GM18520 (cell line): Measurements from ENCODE around the gene SAV1.

Source experiments
- ATAC-seq: cut with Tn5 transposase; IDR thresholded peaks from one replicate; pipeline ENCODE4 v1.9.1; 2021; ENCODE audit not compliant: unreplicated experiment

Gene SAV1

DNA sequence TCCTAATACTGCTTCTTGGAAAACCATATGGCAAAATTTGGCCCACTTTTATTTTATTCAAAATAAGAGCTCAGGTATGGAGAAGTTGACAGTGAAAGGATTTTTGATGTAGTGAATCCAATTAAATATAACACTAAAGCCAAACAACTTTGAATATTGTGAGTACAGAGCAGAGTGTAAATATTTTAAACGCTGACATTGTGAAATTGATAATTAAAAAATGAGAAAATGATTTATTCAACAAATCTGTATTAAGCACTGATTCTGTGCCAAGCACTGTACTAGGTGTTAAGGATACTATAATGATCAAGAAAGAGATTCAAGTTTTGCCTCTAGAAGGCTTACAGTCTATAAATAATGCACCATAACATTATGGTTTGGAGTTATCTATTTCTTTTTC lies 57.6 kb downstream of the SAV1 start:
- ATAC-seq = no peak

DNA sequence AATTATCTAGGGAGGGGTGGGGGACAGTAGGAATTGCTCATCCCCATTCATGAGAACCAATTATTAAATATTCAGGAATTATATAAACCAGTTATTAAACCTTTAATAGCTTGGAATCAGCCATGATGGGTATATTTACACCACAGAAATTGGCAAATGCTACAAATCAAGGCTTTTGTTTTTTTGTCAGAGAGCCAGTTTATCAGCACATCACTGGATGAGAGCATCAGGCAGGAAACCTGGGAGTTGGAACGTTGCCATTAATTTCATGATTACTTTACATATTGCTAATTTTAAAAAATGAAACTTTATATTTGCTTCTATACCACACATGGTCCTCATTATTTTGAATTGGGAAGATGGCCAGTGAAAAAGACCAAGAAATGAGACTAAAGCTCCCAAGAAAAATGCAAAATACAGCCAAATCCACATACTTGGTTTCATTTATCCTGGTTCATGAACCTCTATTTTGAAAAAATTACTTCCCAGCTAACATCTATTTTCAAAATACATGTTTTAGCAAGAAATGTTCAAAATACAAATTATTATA lies 59.7 kb downstream of the SAV1 start:
- ATAC-seq = no peak

DNA sequence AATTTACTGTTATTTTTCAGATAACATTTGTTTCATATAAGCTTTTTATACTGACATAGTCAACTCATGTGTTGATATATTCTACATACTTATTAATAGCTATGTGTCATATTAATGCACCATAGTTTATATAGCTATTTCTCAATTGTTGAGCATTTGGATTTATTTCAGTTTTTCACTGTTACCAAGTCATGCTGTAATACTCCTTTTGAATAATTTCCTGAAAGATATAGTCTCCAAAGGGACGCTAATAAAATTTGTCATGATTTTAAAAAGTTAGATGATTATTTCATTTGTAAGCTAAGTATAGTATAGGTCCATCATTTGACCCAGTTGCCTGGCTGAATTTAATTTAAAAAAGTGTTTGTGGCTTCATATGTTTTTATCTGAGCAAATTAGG lies 60.3 kb downstream of the SAV1 start:
- no peak for ATAC-seq

DNA sequence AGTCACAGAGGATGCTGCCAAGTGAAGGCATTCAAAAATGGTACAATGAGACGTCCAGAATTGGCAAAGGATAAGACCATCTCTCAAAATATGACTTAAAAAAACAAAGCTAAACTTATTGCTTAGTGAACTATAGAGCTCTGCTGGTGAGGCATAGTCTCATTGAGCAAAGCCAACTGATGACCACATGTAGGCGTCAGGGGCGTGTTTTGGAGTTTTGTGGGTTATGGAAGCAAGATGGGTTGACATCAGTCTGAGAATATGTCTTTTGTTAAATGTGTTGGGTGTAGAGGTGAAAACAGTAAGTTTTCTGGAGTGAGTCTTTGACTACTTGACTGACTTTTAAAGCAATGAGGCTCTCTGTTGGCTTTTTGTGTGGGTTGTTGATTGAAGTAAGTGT lies 60.9 kb downstream of the SAV1 start:
- ATAC-seq = no peak

DNA sequence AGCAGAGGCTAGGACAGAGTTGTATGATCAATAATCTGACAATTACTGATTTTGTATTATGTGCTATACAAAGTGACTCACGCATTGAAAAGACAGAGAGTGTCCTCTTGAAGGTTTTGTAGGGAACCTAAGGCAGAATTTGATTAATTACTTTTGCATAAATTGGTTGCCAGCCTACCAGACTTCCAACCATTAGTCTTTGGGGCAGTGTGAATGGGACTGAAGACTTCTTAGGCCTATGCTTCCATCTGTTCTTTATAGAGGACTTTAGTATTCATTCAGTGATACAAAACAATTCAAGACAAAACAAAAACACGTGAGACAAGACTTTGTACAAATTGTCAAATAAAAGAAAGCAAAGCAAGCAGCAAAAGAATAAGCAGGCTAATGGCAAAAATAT lies 61.6 kb downstream of the SAV1 start:
- no peak for ATAC-seq

DNA sequence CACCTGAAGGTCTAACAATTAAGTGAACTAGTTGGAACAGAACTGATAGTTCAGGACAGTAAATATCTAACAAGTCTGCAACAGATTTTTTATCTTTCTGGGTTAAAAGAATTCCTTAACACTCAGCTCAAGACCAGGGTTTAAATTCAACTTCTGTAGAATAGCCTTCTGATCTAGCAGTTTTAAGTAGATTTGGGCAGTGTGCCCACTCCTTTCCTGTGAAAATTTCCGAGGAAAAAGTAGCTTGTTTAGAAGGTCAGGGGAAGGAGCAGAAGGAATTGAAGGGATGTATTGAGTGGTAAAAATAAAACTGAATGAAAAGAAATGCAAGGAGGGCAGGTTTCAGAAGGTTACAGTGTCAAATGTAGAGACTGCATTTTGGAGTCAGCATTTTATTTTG lies 62.3 kb downstream of the SAV1 start:
- ATAC-seq = no peak

DNA sequence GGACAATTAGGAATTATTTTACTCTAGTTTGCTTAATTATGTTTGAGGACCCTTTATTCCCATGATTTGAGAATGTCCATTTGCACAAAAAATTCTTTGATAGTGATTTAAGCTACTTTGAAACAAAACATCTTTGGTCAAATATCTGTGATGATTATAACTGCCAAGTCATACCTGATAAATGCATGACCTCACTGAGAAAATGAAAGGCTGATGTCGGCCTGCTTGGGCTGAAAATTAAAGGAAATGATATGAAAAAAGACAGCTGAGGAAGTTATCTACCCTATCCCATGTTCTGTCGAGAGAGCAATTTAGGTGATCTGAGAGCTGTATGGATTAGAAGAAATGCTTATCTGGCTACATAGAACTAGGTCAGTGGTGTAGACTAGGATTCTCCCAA lies 64.5 kb downstream of the SAV1 start:
- ATAC-seq = no peak

DNA sequence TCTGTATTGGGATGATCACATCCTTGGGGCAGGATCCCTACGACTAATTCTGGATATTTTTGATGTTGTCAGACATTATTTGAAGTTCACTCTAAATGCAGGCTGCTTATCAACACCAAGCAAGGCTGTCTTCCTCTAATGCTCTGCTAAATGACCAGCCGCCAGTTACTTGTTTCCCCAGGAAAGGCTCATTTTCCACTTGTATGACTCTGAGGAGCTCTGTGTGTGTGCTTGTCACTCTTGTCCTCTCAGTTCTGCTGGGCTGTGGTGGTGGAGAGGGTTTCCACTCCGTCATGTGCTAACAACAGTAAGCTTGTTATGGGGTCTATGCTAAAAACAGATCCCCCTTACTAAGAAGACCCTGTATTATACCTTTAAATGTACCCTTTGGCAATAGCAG lies 66.1 kb downstream of the SAV1 start:
- no peak for ATAC-seq

DNA sequence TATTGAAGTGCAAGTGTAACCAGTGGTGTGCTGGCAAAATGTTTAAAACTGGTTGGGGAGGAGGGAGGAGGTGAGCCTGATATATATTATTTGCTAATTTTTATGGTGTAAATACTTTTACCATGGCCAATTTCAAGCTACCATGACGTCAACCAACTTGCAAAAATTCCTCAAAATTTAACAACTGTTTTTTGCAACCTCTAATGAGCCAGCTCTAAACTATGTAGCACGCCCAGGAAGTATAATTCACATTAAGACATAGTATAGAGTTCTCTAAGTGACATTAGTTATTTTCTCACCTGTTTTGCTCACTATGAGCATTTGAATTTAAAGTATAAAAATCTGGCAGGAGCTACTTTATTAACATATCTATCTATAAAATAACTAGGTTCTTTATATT lies 66.7 kb downstream of the SAV1 start:
- ATAC-seq = no peak

DNA sequence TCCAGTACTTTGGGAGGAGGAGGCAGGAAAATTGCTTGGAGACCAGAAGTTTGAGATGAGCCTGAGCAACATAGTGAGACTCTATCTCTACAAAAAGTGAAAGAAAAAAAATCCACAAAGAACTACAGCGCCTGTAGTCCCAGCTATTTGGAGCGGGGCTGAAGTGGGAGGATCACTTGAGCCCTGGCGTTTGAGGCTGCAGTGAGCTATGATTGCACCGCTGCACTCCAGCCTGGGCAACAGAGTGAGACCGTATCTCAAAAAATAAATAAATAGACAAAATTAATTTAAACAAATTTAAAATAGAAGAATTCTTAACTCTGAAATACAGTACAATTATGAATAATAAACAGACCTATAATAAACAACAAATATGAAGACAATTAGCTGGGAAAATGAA lies 67.3 kb downstream of the SAV1 start:
- ATAC-seq = no peak

DNA sequence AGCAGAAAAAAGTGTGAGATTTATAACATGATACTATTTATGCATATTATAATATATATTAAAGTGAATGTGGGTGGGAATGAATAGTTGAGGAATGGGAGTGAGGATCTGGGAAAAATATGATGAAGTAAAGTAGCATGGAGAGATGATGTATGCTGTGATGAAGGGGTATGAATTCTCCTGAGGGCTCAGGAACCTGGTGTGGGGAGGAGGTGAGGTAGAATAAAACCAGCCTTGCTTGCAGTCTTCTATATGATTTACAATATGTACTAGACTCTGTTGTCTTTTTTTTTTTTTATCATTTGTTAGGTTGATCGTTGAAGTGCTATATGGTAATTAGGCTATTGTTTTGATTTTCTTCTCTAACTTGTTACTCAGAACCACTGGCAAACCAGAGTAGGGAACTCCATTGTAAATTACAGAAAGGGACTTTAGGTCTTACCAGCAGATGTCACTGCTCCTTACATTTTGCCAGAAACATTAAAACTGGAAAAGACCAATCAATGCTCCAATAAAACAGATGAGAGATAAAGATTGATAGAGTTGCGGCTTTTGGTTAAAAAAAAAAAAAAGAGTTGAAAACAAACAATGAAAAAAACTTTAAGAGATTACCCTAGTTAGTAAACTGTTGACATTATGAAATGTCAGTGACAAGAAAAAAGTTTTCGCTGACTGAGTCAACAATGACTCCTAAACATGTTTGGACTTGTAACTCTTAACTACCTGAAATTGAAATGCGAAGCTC lies 68.2 kb downstream of the SAV1 start:
- ATAC-seq = no peak

DNA sequence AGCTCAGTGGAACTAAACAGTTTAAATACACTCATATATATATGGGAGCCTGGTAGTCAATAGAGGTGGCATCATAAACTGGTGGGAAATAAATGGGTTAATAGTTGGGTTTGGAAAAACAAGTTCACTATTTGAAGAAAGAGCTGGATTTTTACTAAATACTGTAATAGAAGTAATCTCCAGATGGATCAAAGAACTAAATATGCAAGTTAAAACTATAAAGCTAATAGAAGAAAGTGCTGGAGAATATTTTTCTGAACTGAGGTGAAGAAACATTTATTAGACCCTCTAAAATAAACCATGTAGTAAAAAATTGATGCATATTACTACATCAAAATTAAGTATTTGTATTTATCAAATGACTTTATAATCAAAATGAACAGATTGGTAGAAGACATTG lies 69.3 kb downstream of the SAV1 start:
- ATAC-seq = no peak

DNA sequence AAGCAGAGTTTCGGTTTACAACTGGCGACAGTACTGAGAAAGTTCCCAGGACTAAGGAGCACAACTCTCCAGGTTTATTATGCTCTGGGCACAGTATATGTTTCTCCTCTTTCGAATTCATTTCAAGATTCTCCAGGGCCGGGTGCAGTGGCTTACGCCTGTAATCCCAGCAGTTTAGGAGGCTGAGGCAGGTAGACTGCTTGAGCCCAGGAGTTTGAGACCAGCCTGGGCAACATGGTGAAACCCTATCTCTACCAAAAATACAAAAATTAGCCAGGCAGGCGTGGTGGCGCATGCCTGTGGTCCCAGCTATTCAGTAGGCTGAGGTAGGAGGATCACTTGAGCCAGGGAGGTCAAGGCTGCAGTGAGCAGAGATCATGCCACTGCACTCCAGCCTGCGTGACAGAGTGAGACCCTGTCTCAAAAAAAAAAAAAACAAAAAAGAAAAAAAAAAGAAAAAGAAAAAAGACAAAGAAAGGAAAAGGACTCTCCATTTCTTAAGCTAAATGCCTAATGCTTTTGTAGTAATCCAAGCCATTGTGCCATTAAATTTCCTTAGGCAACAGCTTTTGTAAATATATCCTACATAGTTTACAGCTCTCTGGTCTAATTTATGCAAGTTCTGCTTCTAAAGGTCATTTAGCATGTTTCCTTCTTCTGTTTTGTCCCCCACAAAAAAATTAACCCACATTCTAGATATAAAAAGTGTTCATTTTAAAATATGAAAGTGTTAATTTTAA lies 73.4 kb downstream of the SAV1 start:
- no peak for ATAC-seq

DNA sequence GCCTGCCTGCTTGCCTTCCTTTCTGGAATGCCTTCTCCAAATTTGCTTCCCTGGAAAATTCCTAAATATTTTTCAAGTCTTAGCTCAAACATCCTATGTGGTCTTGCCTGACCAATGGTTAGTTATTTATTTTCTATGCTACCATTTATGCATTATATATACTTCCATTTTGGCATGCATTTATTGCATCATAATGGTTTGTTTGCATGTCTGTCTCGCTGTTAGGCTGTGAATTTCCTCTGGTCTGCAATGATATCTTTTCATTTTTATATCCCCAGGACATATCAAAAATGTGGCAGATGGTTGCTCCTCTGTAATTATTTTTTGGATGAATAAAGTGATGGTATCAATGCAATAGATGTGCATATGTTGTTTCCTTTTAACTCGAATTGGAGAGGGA lies 77.6 kb downstream of the SAV1 start:
- no peak for ATAC-seq
